Lung (tissue), 16 donors: Measurements from ENCODE around the gene OR1N2. TPM values are rescaled to one million over a fixed set of nuclear protein-coding genes. Genes with fewer than 3 reads are reported as not detected.

Experiments
- ATAC-seq: fragments of 200-7000 bp; cut with Tn5 transposase; one replicate; pipeline ENCODE4 v1.9.1; 2020; ENCODE audit warnings: moderate number of reproducible peaks; ENCODE audit not compliant: insufficient read depth, low FRiP score
- DNase-seq, 3 donors: peaks; one replicate each; pipeline ENCODE4 v3.0.0-alpha.2; 2013 to 2017
- H3K27ac ChIP-seq, 2 donors: one replicate each; pipeline ENCODE4 v1.5.1; 2013; ENCODE audit warnings: mild to moderate bottlenecking in 2 of 2, moderate library complexity in 2 of 2, control low read depth in 1 of 2, inconsistent platforms in 1 of 2, low read depth in 1 of 2, low read length in 1 of 2
- H3K27me3 ChIP-seq, 3 donors: one replicate each; pipeline ENCODE4 v1.5.1; 2013; ENCODE audit warnings: low read length in 2 of 3; ENCODE audit not compliant: control insufficient read depth in 3 of 3, insufficient read depth in 3 of 3
- H3K36me3 ChIP-seq, 4 donors: one replicate each; pipeline ENCODE4 v1.5.1; 2013; ENCODE audit warnings: low read length in 4 of 4, mild to moderate bottlenecking in 1 of 4, moderate library complexity in 1 of 4; ENCODE audit not compliant: control insufficient read depth in 4 of 4, insufficient read depth in 4 of 4
- H3K4me1 ChIP-seq, 5 donors: one replicate each; pipeline ENCODE4 v1.5.1; 2013; ENCODE audit warnings: low read length in 5 of 5, mild to moderate bottlenecking in 2 of 5, moderate library complexity in 1 of 5; ENCODE audit not compliant: control insufficient read depth in 5 of 5, insufficient read depth in 5 of 5
- H3K4me3 ChIP-seq: one replicate; pipeline ENCODE4 v1.5.1; 2013; ENCODE audit warnings: mild to moderate bottlenecking, control low read depth, moderate library complexity
- H3K9ac ChIP-seq, 2 donors: one replicate each; pipeline ENCODE4 v1.5.1; 2013; ENCODE audit warnings: low read length in 2 of 2, control low read depth in 1 of 2; ENCODE audit not compliant: insufficient read depth in 1 of 2
- H3K9me3 ChIP-seq, 4 donors: one replicate each; pipeline ENCODE4 v1.5.1; 2013; ENCODE audit warnings: low read length in 3 of 4, mild to moderate bottlenecking in 1 of 4, moderate library complexity in 1 of 4; ENCODE audit not compliant: control insufficient read depth in 4 of 4, insufficient read depth in 3 of 4
- CTCF ChIP-seq: IDR thresholded peaks from 2 replicates; pipeline ENCODE4 v1.5.1; 2012; ENCODE audit warnings: mild to moderate bottlenecking; ENCODE audit errors: control extremely low read depth, extremely low read depth
- WGBS, 2 donors: extraction: QIAGEN DNeasy Blood & Tissue Kit; methylation state at CpG; one replicate each; pipeline ENCODE4 v1.1.7; 2013; 5-methylcytosine and 5-hydroxymethylcytosine counted together
- long read RNA-seq, 5 donors: transcript quantifications; one replicate each; lab custom pipeline, GENCODE V29; 2026
- polyA plus RNA-seq, 2 donors: library from polyadenylated mRNA; stranded (reverse); fragments of 200-250 nt; gene quantifications; one replicate each; pipeline ENCODE4 v1.2.1, GENCODE V29; 2013
- total RNA-seq, 2 donors: library from RNA; depleted of rRNA in 1 of 2; stranded (reverse); fragments of >200 nt in 1 of 2; gene quantifications; one replicate each; pipeline ENCODE4 v1.2.1, GENCODE V29; 2014 to 2021
- donor health status: control.
- donor health status: control.
- donor health status: Bipolar disorder and iron deficiency.
- donor health status: healthy.
- donor health status: DM: yes; HTN: yes; CAD: no.

The OR1N2 gene
- total RNA-seq (not detected), polyA plus RNA-seq (not detected)
- long read RNA-seq, donor 1: 0 reads
- long read RNA-seq, donor 2: 0 reads
- long read RNA-seq, donor 3: 0 reads
- long read RNA-seq, donor 4: 0 reads
- long read RNA-seq, donor 5: 0 reads

- no peak for ATAC-seq
- no peak for TF ChIP-seq CTCF
- H3K27me3 ChIP-seq: no peaks in the 10 kb centered on the region
- no peak for DNase-seq
- no peak within 1 kb of the TSS for H3K27ac ChIP-seq
- no peaks in the 10 kb centered on the region for H3K36me3 ChIP-seq
- no peak within 1 kb of the TSS for H3K9ac ChIP-seq
- 62% methylated on average over 2 of the region's 2 CpGs for WGBS, 2 donors
- no peak within 1 kb of the TSS for H3K4me3 ChIP-seq
- H3K9me3 ChIP-seq: peaks cover 0 to 8% (median 0%) of the 10 kb centered on the region in 4 donors
- H3K4me1 ChIP-seq: no peaks in the 10 kb centered on the region
Measured at GRCh38 chr9:122552812-122553211, at the start of gene OR1N2. Gene OR1N2, plus strand, starts transcription at chr9:122553112. Its CDS starts 100 bp downstream, at chr9:122553212.

- ATAC-seq (no peak), DNase-seq (no peak)
- no peak overlapping the region for H3K4me3 ChIP-seq
- no peaks in the 10 kb centered on the region for H3K4me1 ChIP-seq
- no peaks in the 10 kb centered on the region for H3K9me3 ChIP-seq
- H3K9ac ChIP-seq: no peak overlapping the region
- no peak for TF ChIP-seq CTCF
- H3K36me3 ChIP-seq: no peaks in the 10 kb centered on the region
- H3K27me3 ChIP-seq: peaks cover 0 to 8% (median 0%) of the 10 kb centered on the region in 3 donors
- no peak overlapping the region for H3K27ac ChIP-seq
- 47 to 55% methylated on average over 2 of the region's 2 CpGs for WGBS, 2 donors
Measured at GRCh38 chr9:122506964-122507363, 45.9 kb upstream of the OR1N2 start.

- TF ChIP-seq CTCF: no peak
- Histone ChIP-seq H3K4me3 (no peak within 1 kb of the TSS), H3K4me1 (no peaks in the 10 kb centered on the region), H3K9me3 (no peaks in the 10 kb centered on the region), H3K27me3 (peaks cover 0 to 5% (median 0%) of the 10 kb centered on the region in 3 donors), H3K27ac (no peak within 1 kb of the TSS), H3K36me3 (no peaks in the 10 kb centered on the region), H3K9ac (no peak within 1 kb of the TSS)
- ATAC-seq: no peak
- WGBS, 2 donors: 85 to 87% methylated on average over 6 of the region's 6 CpGs
- no peak for DNase-seq
Measured at GRCh38 chr9:122510502-122510901, 42.4 kb upstream of the OR1N2 start, which contains the start of gene OR1J2. Gene OR1J2, plus strand, starts transcription at chr9:122510802. Its CDS starts 0 bp downstream, at chr9:122510802.

- H3K27ac ChIP-seq: no peak overlapping the region
- no peaks in the 10 kb centered on the region for H3K4me1 ChIP-seq
- peaks cover 0 to 2% (median 0%) of the 10 kb centered on the region in 3 donors for H3K27me3 ChIP-seq
- DNase-seq (no peak), ATAC-seq (no peak)
- no peaks in the 10 kb centered on the region for H3K9me3 ChIP-seq
- H3K9ac ChIP-seq: no peak overlapping the region
- no peaks in the 10 kb centered on the region for H3K36me3 ChIP-seq
- TF ChIP-seq CTCF: no peak
- no peak overlapping the region for H3K4me3 ChIP-seq
- WGBS, 2 donors: 55 to 58% methylated on average over 2 of the region's 2 CpGs
Measured at GRCh38 chr9:122518226-122518625, 34.7 kb upstream of the OR1N2 start.
